Measurements from ENCODE around the gene HYLS1. TPM values are rescaled to one million over a fixed set of nuclear protein-coding genes. Genes with fewer than 3 reads are reported as not detected.

The HYLS1 gene
- total and polyA plus RNA-seq, 9 of the 15 experiments (the other 6 are each of a cell fraction or from before 2014, with no cell fraction given) = 2.7 to 8.2 (median 4.8) TPM

DNA sequence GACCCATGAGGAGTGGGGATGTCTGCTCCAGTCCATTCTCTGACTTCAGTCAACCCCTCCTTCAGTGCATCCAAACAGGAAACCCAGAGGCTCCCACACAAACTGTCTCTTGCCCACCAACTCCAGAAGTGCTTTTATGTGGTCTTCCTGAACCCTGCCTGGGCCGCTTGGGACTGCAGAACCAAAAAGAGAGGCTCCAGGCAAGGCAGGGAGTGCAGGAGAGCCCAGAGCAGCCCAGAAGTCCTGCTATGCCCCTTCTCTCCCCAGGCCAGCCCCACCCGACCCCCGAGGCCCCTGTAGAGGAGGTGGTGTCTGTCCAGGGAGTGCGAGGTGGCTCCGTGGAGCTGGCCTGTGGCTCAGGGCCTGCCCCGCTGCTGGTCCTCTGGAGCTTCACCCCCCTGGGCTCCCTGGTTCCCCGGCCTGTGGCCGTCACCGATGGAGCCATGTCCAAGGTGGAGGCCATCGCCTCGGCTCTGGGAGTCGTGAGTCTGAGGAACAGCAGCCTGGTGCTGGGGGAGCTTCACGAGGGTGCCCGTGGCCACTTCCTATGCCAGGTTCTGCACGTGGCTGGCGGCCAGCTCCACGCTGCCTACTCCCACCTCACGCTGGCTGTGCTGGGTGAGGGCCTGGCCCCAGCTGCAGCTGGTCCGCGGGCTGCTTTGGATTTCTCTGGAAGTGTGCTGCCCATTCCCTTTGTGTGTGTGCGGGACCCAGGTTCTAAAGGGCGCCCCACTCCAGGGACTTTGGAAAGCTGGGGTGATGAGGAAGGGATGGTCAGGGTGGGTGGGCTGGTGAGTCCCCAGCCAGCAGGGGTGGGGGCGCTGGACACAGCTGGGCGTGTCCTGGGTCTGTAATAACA, 60.2 kb downstream of the HYLS1 start (continued):
- TF ChIP-seq NCOA6 (IDR thresholded peaks at IDR 0.05) (no peak), ZNF232 (CRISPR knock-in tag; IDR thresholded peaks at IDR 0.05) (no peak), HDAC1 (IDR thresholded peaks at IDR 0.05) (no peak), XRCC3 (IDR thresholded peaks at IDR 0.05) (no peak), ZNF3 (CRISPR knock-in tag; IDR thresholded peaks at IDR 0.05) (no peak), GTF2A2 (tag; IDR thresholded peaks at IDR 0.05) (no peak), TOE1 (IDR thresholded peaks at IDR 0.05; ENCODE audit: borderline replicate concordance) (no peak), TOE1 (CRISPR knock-in tag; IDR thresholded peaks at IDR 0.05; ENCODE audit: borderline replicate concordance, low read depth) (no peak), NCOA1 (IDR thresholded peaks at IDR 0.05; ENCODE audit: low read depth) (no peak)
- TF ChIP-seq, protein P1, sequence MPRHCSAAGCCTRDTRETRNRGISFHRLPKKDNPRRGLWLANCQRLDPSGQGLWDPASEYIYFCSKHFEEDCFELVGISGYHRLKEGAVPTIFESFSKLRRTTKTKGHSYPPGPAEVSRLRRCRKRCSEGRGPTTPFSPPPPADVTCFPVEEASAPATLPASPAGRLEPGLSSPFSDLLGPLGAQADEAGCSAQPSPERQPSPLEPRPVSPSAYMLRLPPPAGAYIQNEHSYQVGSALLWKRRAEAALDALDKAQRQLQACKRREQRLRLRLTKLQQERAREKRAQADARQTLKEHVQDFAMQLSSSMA (CRISPR knock-in tag; IDR thresholded peaks at IDR 0.05) = no peak
- TF ChIP-seq, protein P2, sequence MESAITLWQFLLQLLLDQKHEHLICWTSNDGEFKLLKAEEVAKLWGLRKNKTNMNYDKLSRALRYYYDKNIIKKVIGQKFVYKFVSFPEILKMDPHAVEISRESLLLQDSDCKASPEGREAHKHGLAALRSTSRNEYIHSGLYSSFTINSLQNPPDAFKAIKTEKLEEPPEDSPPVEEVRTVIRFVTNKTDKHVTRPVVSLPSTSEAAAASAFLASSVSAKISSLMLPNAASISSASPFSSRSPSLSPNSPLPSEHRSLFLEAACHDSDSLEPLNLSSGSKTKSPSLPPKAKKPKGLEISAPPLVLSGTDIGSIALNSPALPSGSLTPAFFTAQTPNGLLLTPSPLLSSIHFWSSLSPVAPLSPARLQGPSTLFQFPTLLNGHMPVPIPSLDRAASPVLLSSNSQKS (CRISPR knock-in tag; IDR thresholded peaks at IDR 0.05) = no peak

All from K562 (cell line).